ENCODE measurements around the gene SLN. TPM values are rescaled to one million over a fixed set of nuclear protein-coding genes. Genes with fewer than 3 reads are reported as not detected.
"Not testable (repeated sequence)": the region's sequence is repeated elsewhere in the genome, so short reads cannot be mapped to it uniquely, and the experiment has no call there.

SLN gene
- total RNA-seq, result not detected in 2 replicates
- long read RNA-seq, result 0 reads

DNA sequence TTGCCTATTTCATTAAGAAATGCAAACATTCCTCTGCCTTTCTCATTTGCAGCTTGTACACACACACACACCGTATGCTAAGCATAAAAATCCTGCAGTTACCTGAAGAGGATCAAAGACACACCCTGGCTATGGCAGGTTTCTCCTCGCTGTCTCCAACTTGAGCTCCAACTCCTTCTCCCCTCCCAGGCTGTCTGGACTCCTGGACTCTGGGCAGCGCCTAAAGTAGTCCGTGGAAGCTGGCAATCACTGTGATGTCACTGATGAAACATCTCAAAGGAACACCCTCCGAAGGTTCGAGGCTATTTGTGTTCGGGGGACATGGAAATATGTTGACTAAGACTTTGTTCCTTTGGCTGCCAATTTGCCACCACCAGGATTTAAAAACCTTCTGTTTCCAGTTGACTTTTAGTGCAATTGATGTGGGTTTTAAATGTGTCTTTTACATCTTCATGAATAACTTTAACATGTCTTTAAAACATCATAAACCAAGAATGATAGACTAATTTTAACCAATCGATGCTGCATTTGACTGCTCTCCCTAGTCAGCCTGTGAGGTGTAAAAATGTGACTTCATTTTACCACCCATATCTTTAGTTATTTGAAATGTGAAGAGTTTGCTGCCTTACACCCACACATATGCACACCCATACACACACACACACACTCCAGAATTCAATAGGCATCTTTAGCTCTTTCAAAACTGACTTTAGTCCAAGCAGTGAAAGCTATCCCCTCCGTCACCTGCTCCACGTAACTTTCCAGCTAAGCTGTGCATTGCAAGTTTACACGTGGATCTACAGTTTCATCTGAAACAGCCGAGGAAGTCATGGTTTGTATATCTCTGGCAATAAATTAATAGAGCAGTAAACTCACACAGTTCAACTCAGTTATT is at the start of gene SLN:
Gene SLN (minus strand): TSS at position 196 of the 895 bp plus-strand sequence.
- no peak for DNase-seq (ENCODE audit: extremely low spot score, unreplicated experiment)
- Mint-ChIP-seq H3K27me3 (ENCODE audit: unreplicated experiment) (peaks cover 19% of the 10 kb centered on the region), H3K4me3 (ENCODE audit: unreplicated experiment) (no peak within 1 kb of the TSS), H3K9me3 (ENCODE audit: unreplicated experiment) (no peaks in the 10 kb centered on the region), H3K36me3 (ENCODE audit: unreplicated experiment) (no peaks in the 10 kb centered on the region), H3K4me1 (ENCODE audit: unreplicated experiment) (no peaks in the 10 kb centered on the region), H3K27ac (ENCODE audit: unreplicated experiment) (no peak within 1 kb of the TSS)
- TF ChIP-seq, protein P1, sequence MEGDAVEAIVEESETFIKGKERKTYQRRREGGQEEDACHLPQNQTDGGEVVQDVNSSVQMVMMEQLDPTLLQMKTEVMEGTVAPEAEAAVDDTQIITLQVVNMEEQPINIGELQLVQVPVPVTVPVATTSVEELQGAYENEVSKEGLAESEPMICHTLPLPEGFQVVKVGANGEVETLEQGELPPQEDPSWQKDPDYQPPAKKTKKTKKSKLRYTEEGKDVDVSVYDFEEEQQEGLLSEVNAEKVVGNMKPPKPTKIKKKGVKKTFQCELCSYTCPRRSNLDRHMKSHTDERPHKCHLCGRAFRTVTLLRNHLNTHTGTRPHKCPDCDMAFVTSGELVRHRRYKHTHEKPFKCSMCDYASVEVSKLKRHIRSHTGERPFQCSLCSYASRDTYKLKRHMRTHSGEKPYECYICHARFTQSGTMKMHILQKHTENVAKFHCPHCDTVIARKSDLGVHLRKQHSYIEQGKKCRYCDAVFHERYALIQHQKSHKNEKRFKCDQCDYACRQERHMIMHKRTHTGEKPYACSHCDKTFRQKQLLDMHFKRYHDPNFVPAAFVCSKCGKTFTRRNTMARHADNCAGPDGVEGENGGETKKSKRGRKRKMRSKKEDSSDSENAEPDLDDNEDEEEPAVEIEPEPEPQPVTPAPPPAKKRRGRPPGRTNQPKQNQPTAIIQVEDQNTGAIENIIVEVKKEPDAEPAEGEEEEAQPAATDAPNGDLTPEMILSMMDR (IDR thresholded peaks at IDR 0.05), result no peak

DNA sequence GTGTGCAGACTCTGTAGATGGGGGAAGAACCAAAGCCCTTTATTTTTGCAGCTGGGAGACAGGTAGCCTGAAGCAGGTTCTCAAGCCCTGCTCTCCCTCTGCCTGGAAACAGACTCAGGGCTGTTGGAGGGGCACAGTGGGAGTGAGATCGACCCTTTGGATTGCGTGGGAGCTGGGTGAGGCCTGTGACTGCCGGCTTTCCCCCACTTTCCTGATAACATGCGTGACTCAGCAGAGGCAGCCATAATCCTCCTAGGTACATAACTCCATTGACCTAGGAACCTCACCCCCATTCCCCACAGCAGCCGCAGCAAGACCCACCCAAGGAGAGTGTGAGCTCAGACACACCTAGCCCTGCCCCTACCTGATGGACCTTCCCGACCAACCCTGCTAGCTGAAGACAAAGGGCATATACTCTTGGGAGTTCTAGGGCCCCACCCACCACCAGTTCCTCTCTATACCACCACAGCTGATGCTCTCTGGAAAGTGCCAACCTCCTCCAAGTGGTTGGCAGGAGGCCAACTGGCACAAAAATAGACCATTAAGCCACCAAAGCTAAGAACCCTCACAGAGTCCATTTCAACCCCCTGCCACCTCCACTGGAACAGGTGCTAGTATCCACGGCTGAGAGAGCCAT is 47.0 kb upstream of the SLN start:
- H3K36me3 Mint-ChIP-seq (ENCODE audit: unreplicated experiment); DNase-seq (ENCODE audit: extremely low spot score, unreplicated experiment); H3K9me3 Mint-ChIP-seq (ENCODE audit: unreplicated experiment); H3K27ac Mint-ChIP-seq (ENCODE audit: unreplicated experiment); H3K4me1 Mint-ChIP-seq (ENCODE audit: unreplicated experiment); H3K4me3 Mint-ChIP-seq (ENCODE audit: unreplicated experiment): not testable (repeated sequence)
- H3K27me3 Mint-ChIP-seq (ENCODE audit: unreplicated experiment), result peaks cover 19% of the 10 kb centered on the region

DNA sequence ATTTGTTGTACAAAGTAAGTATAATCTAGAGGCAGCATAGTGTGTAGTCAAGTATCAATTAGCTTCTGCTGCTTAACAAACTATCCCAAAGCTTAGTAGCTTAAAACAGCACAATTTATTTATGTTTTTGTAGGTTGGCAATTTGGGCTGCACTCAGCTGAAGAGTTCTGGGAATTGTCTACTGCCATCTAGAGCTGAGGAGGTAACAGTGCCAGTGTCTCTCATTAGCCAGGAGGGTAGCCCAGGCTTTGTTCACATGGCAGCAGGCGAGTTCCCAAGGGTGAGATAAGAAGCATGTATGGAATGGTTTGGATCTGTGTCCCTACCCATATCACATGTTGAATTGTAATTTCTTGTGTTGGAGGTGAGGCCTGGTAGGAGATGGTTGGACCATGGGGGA is 45.8 kb upstream of the SLN start:
- no peak for DNase-seq (ENCODE audit: extremely low spot score, unreplicated experiment)
- H3K4me3 Mint-ChIP-seq (ENCODE audit: unreplicated experiment), result no peak overlapping the region
- no peak overlapping the region for H3K27ac Mint-ChIP-seq (ENCODE audit: unreplicated experiment)
- TF ChIP-seq, protein P1 (IDR thresholded peaks at IDR 0.05), result no peak
- H3K27me3 Mint-ChIP-seq (ENCODE audit: unreplicated experiment), result peaks cover 7% of the 10 kb centered on the region
- H3K9me3 Mint-ChIP-seq (ENCODE audit: unreplicated experiment), result no peaks in the 10 kb centered on the region
- H3K4me1 Mint-ChIP-seq (ENCODE audit: unreplicated experiment), result no peaks in the 10 kb centered on the region
- no peaks in the 10 kb centered on the region for H3K36me3 Mint-ChIP-seq (ENCODE audit: unreplicated experiment)

DNA sequence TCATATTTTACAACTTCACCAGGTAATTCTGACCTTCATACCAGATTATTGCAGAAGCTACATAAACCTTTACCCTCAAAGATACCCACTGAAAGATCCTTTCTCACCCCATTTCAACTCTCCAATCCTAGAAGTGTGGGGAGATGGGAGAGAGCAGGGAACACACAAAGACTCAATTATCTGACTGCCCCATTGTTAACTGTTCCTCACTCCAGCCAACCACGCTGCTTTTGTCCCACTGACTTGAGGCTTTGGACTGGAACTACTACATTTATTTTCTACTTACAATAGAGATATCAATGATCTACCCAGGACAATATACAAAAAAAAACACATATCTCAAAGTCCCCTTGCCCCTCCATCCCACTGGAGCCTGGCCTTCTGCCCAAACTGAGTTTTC is 44.7 kb upstream of the SLN start:
- Mint-ChIP-seq H3K27ac (ENCODE audit: unreplicated experiment) (no peak overlapping the region), H3K4me3 (ENCODE audit: unreplicated experiment) (no peak overlapping the region), H3K27me3 (ENCODE audit: unreplicated experiment) (peaks cover 5% of the 10 kb centered on the region), H3K4me1 (ENCODE audit: unreplicated experiment) (no peaks in the 10 kb centered on the region), H3K9me3 (ENCODE audit: unreplicated experiment) (no peaks in the 10 kb centered on the region), H3K36me3 (ENCODE audit: unreplicated experiment) (no peaks in the 10 kb centered on the region)
- DNase-seq (ENCODE audit: extremely low spot score, unreplicated experiment), result no peak
- TF ChIP-seq, protein P1 (IDR thresholded peaks at IDR 0.05), result no peak

DNA sequence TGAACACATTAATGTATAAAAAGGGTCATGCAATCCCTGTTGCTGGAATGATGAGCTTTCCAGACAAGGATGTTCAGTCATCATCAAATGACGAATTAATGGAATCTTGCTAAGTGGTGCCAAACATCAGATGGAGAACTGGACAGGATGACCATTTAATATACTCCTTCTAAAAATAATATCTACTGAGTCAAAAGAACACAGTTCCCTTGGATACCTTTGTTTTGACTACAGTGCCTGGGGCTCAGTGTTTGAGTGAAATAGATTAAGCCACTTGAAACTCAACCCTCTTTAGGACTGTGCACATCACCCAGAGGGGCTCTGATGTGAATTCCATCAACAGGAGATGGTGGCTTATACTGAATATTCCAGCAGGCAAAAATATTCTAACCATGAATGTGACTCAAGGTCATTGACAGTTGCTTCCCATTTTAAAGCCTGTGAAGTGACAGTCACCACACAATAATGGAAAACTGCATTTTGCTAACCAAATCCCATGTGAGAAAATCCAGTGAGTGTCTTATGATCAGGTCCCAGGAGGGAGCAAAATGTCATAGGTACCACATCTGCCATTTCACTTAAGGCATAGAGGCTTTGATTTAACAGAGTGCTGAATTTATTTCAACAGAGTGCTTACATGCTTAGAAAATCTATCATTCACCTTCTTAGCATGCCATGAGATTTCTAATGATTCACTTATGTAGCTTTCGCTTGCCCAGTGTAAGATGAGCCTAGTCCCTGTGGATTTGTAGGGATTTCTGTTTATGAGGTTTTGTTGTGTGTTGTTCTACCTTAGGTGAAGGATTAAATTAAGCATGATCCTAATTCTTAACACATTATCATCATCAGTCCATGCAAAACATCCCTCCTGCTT is 41.3 kb upstream of the SLN start:
- TF ChIP-seq, protein P1 (IDR thresholded peaks at IDR 0.05), result no peak
- DNase-seq (ENCODE audit: extremely low spot score, unreplicated experiment), result no peak
- no peak overlapping the region for H3K4me3 Mint-ChIP-seq (ENCODE audit: unreplicated experiment)

More for the DNA sequence above, 41.3 kb upstream of the SLN start:
- Mint-ChIP-seq H3K27me3 (ENCODE audit: unreplicated experiment) (peaks cover 15% of the 10 kb centered on the region), H3K27ac (ENCODE audit: unreplicated experiment) (no peak overlapping the region), H3K9me3 (ENCODE audit: unreplicated experiment) (no peaks in the 10 kb centered on the region), H3K4me1 (ENCODE audit: unreplicated experiment) (no peaks in the 10 kb centered on the region), H3K36me3 (ENCODE audit: unreplicated experiment) (no peaks in the 10 kb centered on the region)

All from osteocyte (in vitro differentiated cells).